ENCODE measurements around the gene ANKRD35.

ANKRD35 gene

GRCh38 chr1:145901312-145902021 is 15.8 kb upstream of the ANKRD35 start:
- in situ Hi-C loops (cut with HindIII; ENCODE audit: low pct_ligation_motif_present, low pct_unique_long_range_greater_than_20kb, low sequenced_read_pairs), result no loop called here
- no peak for DNase-seq

- in situ Hi-C loops (cut with HindIII; ENCODE audit: low pct_ligation_motif_present, low pct_unique_long_range_greater_than_20kb, low sequenced_read_pairs), result no loop called here
- no peak for DNase-seq
These were observed 13.1 kb upstream of the ANKRD35 start for GRCh38 chr1:145898756-145899155.

- in situ Hi-C loops (cut with HindIII; ENCODE audit: low pct_ligation_motif_present, low pct_unique_long_range_greater_than_20kb, low sequenced_read_pairs), result no loop called here
- DNase-seq, result no peak
These were observed 12.3 kb upstream of the ANKRD35 start for GRCh38 chr1:145897969-145898368.

GRCh38 chr1:145895471-145895870 is 9.8 kb upstream of the ANKRD35 start:
- in situ Hi-C loops (cut with HindIII; ENCODE audit: low pct_ligation_motif_present, low pct_unique_long_range_greater_than_20kb, low sequenced_read_pairs), result no loop called here
- DNase-seq, result no peak

GRCh38 chr1:145893306-145894055 is 7.8 kb upstream of the ANKRD35 start:
- in situ Hi-C loops (cut with HindIII; ENCODE audit: low pct_ligation_motif_present, low pct_unique_long_range_greater_than_20kb, low sequenced_read_pairs), result no loop called here
- DNase-seq, result no peak

- no peak for DNase-seq
- in situ Hi-C loops (cut with HindIII; ENCODE audit: low pct_ligation_motif_present, low pct_unique_long_range_greater_than_20kb, low sequenced_read_pairs), result no loop called here
These were observed 6.9 kb upstream of the ANKRD35 start for GRCh38 chr1:145892486-145893087.

- in situ Hi-C loops (cut with HindIII; ENCODE audit: low pct_ligation_motif_present, low pct_unique_long_range_greater_than_20kb, low sequenced_read_pairs), result no loop called here
- DNase-seq, result peak; percentile 98
These were observed 6.2 kb upstream of the ANKRD35 start for GRCh38 chr1:145891587-145892485.

GRCh38 chr1:145891143-145891542 is 5.5 kb upstream of the ANKRD35 start:
- DNase-seq, result no peak
- in situ Hi-C loops (cut with HindIII; ENCODE audit: low pct_ligation_motif_present, low pct_unique_long_range_greater_than_20kb, low sequenced_read_pairs), result no loop called here

GRCh38 chr1:145889722-145890121 is 4.1 kb upstream of the ANKRD35 start:
- in situ Hi-C loops (cut with HindIII; ENCODE audit: low pct_ligation_motif_present, low pct_unique_long_range_greater_than_20kb, low sequenced_read_pairs), result no loop called here
- DNase-seq, result no peak

- DNase-seq, result peak; percentile 93
- in situ Hi-C loops (cut with HindIII; ENCODE audit: low pct_ligation_motif_present, low pct_unique_long_range_greater_than_20kb, low sequenced_read_pairs), result no loop called here
These were observed 2.0 kb upstream of the ANKRD35 start for GRCh38 chr1:145887631-145888030.

GRCh38 chr1:145886816-145887215 is 1.1 kb upstream of the ANKRD35 start:
- no peak for DNase-seq
- in situ Hi-C loops (cut with HindIII; ENCODE audit: low pct_ligation_motif_present, low pct_unique_long_range_greater_than_20kb, low sequenced_read_pairs), result no loop called here

GRCh38 chr1:145886390-145886789 is 724 bp upstream of the ANKRD35 start:
- no peak for DNase-seq
- in situ Hi-C loops (cut with HindIII; ENCODE audit: low pct_ligation_motif_present, low pct_unique_long_range_greater_than_20kb, low sequenced_read_pairs), result no loop called here

- in situ Hi-C loops (cut with HindIII; ENCODE audit: low pct_ligation_motif_present, low pct_unique_long_range_greater_than_20kb, low sequenced_read_pairs), result no loop called here
- DNase-seq, result no peak
These were observed 991 bp downstream of the ANKRD35 start for GRCh38 chr1:145884675-145885074.

- in situ Hi-C loops (cut with HindIII; ENCODE audit: low pct_ligation_motif_present, low pct_unique_long_range_greater_than_20kb, low sequenced_read_pairs), result no loop called here
- no peak for DNase-seq
These were observed 5.9 kb downstream of the ANKRD35 start for GRCh38 chr1:145879775-145880174.

- in situ Hi-C loops (cut with HindIII; ENCODE audit: low pct_ligation_motif_present, low pct_unique_long_range_greater_than_20kb, low sequenced_read_pairs), result no loop called here
- no peak for DNase-seq
These were observed 6.9 kb downstream of the ANKRD35 start for GRCh38 chr1:145878724-145879123.

GRCh38 chr1:145877923-145878486 is 7.7 kb downstream of the ANKRD35 start:
- in situ Hi-C loops (cut with HindIII; ENCODE audit: low pct_ligation_motif_present, low pct_unique_long_range_greater_than_20kb, low sequenced_read_pairs), result no loop called here
- DNase-seq, result no peak

- in situ Hi-C loops (cut with HindIII; ENCODE audit: low pct_ligation_motif_present, low pct_unique_long_range_greater_than_20kb, low sequenced_read_pairs), result no loop called here
- no peak for DNase-seq
These were observed 11.0 kb downstream of the ANKRD35 start for GRCh38 chr1:145874646-145875045.
